Measurements from ENCODE around the gene CCNI2.

GRCh38 chr5:132771503-132771998, 24.3 kb downstream of the CCNI2 start:
- TF ChIP-seq NFYA (IDR thresholded peaks at IDR 0.05; ENCODE audit: borderline replicate concordance, low read depth, low read length) (no peak), SUZ12 (IDR thresholded peaks at IDR 0.05; ENCODE audit: unreplicated experiment) (no peak)
